Measurements from ENCODE around the gene SIRT3.

- TF ChIP-seq CTCF (IDR thresholded peaks at IDR 0.05) (no peak), POLR2AphosphoS5 (IDR thresholded peaks at IDR 0.05) (no peak)
Measured at GRCh38 chr11:201966-202365, 34.2 kb downstream of the SIRT3 start.
